ENCODE measurements around the gene NUP133. TPM values are rescaled to one million over a fixed set of nuclear protein-coding genes. Genes with fewer than 3 reads are reported as not detected.
A peak's percentile ranks its signal among the peaks of the same experiment; 100 is the strongest.

The NUP133 gene
- total and polyA plus RNA-seq, 4 donors: 5.7 to 22.7 (median 10.4) TPM

DNA sequence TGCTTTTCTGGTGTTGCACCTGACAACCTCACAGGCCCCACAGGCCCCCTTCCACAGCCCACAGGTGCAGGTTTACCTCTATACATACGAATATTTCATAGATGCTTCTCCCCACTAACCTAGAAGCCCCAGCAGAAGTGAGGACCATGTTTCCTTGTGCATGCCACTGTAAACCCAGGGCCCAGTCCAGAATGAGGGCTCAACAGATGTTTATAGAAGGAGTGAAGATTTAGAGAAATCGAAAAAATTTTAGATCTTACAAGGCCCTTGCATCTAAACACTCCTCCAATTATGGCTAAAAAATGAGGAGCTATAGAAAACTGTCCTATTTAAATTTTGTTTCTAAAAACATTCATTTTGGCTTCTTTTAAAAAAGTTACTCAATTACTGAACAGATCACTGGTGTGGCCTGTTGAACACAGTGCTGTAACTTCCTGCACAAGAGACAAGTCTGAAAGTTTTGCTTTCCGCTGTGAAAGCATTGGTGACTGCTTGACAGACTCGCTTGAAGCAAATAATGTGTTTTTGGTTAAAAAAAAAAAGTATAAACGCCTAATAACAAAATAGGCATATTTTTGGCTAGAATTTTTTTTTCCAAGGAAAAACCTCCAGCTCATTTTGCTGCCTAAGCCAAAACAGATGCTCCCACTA lies 49.2 kb upstream of the NUP133 start:
- Histone ChIP-seq H3K9ac (ENCODE audit: low read depth in 1 of 2, low read length in 2 of 2) (peak overlapping the region; percentile 75 to 85), H3K27me3 (ENCODE audit: control insufficient read depth in 4 of 4, insufficient read depth in 4 of 4, low read length in 3 of 4) (no peaks in the 10 kb centered on the region), H3K27ac (ENCODE audit: low read depth in 1 of 2, low read length in 2 of 2) (peak overlapping the region; percentile 54 to 70), H3K4me1 (ENCODE audit: control insufficient read depth in 4 of 4, insufficient read depth in 4 of 4, low read length in 3 of 4) (peaks cover 4 to 29% (median 13%) of the 10 kb centered on the region in 4 donors), H3K36me3 (ENCODE audit: control insufficient read depth in 4 of 4, insufficient read depth in 3 of 4, low read depth in 1 of 4, low read length in 3 of 4) (no peaks in the 10 kb centered on the region), H3K9me3 (ENCODE audit: control insufficient read depth in 4 of 4, low read length in 3 of 4) (no peaks in the 10 kb centered on the region), H3K4me3 (ENCODE audit: low read depth in 1 of 3, low read length in 3 of 3) (peak overlapping the region; percentile 44 to 90 (median 89))
- TF ChIP-seq HNF4G (IDR thresholded peaks at IDR 0.05) (no peak), RAD21 (IDR thresholded peaks at IDR 0.05) (no peak), JUND (IDR thresholded peaks at IDR 0.05) (no peak), FOXA2 (IDR thresholded peaks at IDR 0.05) (no peak), HNF4A (conservative IDR thresholded peaks at IDR 0.05) (no peak), EGR1 (IDR thresholded peaks at IDR 0.05; ENCODE audit: low read depth in 2 of 2) (no peak), SP1 (IDR thresholded peaks at IDR 0.05) (no peak), NR2F2 (IDR thresholded peaks at IDR 0.05) (no peak), TAF1 (conservative IDR thresholded peaks at IDR 0.05) (no peak), GABPA (IDR thresholded peaks at IDR 0.05 in 1 of 2, conservative IDR thresholded peaks at IDR 0.05 in 1 of 2) (no peak)
- TF ChIP-seq, protein P1, sequence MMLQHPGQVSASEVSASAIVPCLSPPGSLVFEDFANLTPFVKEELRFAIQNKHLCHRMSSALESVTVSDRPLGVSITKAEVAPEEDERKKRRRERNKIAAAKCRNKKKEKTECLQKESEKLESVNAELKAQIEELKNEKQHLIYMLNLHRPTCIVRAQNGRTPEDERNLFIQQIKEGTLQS (IDR thresholded peaks at IDR 0.05): no peak
- TF ChIP-seq, protein P2, sequence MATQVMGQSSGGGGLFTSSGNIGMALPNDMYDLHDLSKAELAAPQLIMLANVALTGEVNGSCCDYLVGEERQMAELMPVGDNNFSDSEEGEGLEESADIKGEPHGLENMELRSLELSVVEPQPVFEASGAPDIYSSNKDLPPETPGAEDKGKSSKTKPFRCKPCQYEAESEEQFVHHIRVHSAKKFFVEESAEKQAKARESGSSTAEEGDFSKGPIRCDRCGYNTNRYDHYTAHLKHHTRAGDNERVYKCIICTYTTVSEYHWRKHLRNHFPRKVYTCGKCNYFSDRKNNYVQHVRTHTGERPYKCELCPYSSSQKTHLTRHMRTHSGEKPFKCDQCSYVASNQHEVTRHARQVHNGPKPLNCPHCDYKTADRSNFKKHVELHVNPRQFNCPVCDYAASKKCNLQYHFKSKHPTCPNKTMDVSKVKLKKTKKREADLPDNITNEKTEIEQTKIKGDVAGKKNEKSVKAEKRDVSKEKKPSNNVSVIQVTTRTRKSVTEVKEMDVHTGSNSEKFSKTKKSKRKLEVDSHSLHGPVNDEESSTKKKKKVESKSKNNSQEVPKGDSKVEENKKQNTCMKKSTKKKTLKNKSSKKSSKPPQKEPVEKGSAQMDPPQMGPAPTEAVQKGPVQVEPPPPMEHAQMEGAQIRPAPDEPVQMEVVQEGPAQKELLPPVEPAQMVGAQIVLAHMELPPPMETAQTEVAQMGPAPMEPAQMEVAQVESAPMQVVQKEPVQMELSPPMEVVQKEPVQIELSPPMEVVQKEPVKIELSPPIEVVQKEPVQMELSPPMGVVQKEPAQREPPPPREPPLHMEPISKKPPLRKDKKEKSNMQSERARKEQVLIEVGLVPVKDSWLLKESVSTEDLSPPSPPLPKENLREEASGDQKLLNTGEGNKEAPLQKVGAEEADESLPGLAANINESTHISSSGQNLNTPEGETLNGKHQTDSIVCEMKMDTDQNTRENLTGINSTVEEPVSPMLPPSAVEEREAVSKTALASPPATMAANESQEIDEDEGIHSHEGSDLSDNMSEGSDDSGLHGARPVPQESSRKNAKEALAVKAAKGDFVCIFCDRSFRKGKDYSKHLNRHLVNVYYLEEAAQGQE (IDR thresholded peaks at IDR 0.05): no peak
- DNase-seq (ENCODE audit: low spot score): no peak
- whole genome bisulfite sequencing: 32% methylated on average over 5 of the region's 5 CpGs

GRCh38 chr1:229554886-229555621 lies 46.9 kb upstream of the NUP133 start:
- Histone ChIP-seq H3K4me1 (ENCODE audit: control insufficient read depth in 4 of 4, insufficient read depth in 4 of 4, low read length in 3 of 4) (peaks cover 8 to 41% (median 19%) of the 10 kb centered on the region in 4 donors), H3K4me3 (ENCODE audit: low read depth in 1 of 3, low read length in 3 of 3) (no peak overlapping the region), H3K36me3 (ENCODE audit: control insufficient read depth in 4 of 4, insufficient read depth in 3 of 4, low read depth in 1 of 4, low read length in 3 of 4) (no peaks in the 10 kb centered on the region), H3K9ac (ENCODE audit: low read depth in 1 of 2, low read length in 2 of 2) (no peak overlapping the region), H3K27ac (ENCODE audit: low read depth in 1 of 2, low read length in 2 of 2) (no peak overlapping the region), H3K27me3 (ENCODE audit: control insufficient read depth in 4 of 4, insufficient read depth in 4 of 4, low read length in 3 of 4) (no peaks in the 10 kb centered on the region), H3K9me3 (ENCODE audit: control insufficient read depth in 4 of 4, low read length in 3 of 4) (no peaks in the 10 kb centered on the region)
- WGBS: 92% methylated on average over 10 of the region's 10 CpGs
- peak; percentile 77 for DNase-seq (ENCODE audit: low spot score)
- TF ChIP-seq YY1 (IDR thresholded peaks at IDR 0.05): no peak
- no peak for TF ChIP-seq HNF4A (conservative IDR thresholded peaks at IDR 0.05)
- TF ChIP-seq TAF1 (conservative IDR thresholded peaks at IDR 0.05): no peak
- no peak for TF ChIP-seq GABPA (IDR thresholded peaks at IDR 0.05 in 1 of 2, conservative IDR thresholded peaks at IDR 0.05 in 1 of 2)
- no peak for TF ChIP-seq SP1 (IDR thresholded peaks at IDR 0.05)
- no peak for TF ChIP-seq RAD21 (IDR thresholded peaks at IDR 0.05)
- no peak for TF ChIP-seq RXRA (IDR thresholded peaks at IDR 0.05)
- no peak for TF ChIP-seq JUND (IDR thresholded peaks at IDR 0.05)
- no peak for TF ChIP-seq FOXA2 (IDR thresholded peaks at IDR 0.05)
- no peak for TF ChIP-seq HNF4G (IDR thresholded peaks at IDR 0.05)
- TF ChIP-seq, protein P3, sequence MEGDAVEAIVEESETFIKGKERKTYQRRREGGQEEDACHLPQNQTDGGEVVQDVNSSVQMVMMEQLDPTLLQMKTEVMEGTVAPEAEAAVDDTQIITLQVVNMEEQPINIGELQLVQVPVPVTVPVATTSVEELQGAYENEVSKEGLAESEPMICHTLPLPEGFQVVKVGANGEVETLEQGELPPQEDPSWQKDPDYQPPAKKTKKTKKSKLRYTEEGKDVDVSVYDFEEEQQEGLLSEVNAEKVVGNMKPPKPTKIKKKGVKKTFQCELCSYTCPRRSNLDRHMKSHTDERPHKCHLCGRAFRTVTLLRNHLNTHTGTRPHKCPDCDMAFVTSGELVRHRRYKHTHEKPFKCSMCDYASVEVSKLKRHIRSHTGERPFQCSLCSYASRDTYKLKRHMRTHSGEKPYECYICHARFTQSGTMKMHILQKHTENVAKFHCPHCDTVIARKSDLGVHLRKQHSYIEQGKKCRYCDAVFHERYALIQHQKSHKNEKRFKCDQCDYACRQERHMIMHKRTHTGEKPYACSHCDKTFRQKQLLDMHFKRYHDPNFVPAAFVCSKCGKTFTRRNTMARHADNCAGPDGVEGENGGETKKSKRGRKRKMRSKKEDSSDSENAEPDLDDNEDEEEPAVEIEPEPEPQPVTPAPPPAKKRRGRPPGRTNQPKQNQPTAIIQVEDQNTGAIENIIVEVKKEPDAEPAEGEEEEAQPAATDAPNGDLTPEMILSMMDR (IDR thresholded peaks at IDR 0.05; ENCODE audit: low read depth, low read length, missing input control): no peak
- no peak for TF ChIP-seq NR2F2 (IDR thresholded peaks at IDR 0.05)
- TF ChIP-seq, protein P4, sequence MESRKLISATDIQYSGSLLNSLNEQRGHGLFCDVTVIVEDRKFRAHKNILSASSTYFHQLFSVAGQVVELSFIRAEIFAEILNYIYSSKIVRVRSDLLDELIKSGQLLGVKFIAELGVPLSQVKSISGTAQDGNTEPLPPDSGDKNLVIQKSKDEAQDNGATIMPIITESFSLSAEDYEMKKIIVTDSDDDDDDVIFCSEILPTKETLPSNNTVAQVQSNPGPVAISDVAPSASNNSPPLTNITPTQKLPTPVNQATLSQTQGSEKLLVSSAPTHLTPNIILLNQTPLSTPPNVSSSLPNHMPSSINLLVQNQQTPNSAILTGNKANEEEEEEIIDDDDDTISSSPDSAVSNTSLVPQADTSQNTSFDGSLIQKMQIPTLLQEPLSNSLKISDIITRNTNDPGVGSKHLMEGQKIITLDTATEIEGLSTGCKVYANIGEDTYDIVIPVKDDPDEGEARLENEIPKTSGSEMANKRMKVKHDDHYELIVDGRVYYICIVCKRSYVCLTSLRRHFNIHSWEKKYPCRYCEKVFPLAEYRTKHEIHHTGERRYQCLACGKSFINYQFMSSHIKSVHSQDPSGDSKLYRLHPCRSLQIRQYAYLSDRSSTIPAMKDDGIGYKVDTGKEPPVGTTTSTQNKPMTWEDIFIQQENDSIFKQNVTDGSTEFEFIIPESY (IDR thresholded peaks at IDR 0.05): no peak
- no peak for TF ChIP-seq FOXA1 (IDR thresholded peaks at IDR 0.05)
- TF ChIP-seq, protein P2 (IDR thresholded peaks at IDR 0.05): no peak
- no peak for TF ChIP-seq EGR1 (IDR thresholded peaks at IDR 0.05; ENCODE audit: low read depth in 2 of 2)
- TF ChIP-seq, protein P5, sequence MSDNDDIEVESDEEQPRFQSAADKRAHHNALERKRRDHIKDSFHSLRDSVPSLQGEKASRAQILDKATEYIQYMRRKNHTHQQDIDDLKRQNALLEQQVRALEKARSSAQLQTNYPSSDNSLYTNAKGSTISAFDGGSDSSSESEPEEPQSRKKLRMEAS (IDR thresholded peaks at IDR 0.05): no peak

Measured in liver (tissue), 9 donors.